SK-N-MC (cell line): Measurements from ENCODE around the gene CHD9.

Source experiments
- EZH2 ChIP-seq: fragments of 200-600 bp; sonication (generic); IDR thresholded peaks from one replicate; pipeline ENCODE4 v1.6.1; 2017; ENCODE audit warnings: antibody characterized with exemption
- POLR2AphosphoS5 ChIP-seq: IDR thresholded peaks from 2 replicates; pipeline ENCODE4 v1.6.1; 2012; ENCODE audit warnings: mild to moderate bottlenecking, low read depth, low read length, borderline replicate concordance

- TF ChIP-seq EZH2 (no peak), POLR2AphosphoS5 (no peak)
These were observed 170.3 kb downstream of the CHD9 start for GRCh38 chr16:53224951-53225533.
